ENCODE results near the gene PRR36. TPM values are rescaled to one million over a fixed set of nuclear protein-coding genes. Genes with fewer than 3 reads are reported as not detected.

Gene PRR36
- total RNA-seq, 1 donor from 2014 or later: 1.0 TPM

Other genes with a start within 250 kb of the PRR36 start
- 48.1 and 53.5 TPM in 2 replicates for gene XAB2, start 244.8 kb downstream of the PRR36 start, total RNA-seq
- gene PET100, start 244.6 kb downstream of the PRR36 start, total RNA-seq: 9.9 and 30.2 TPM in 2 replicates
- gene PCP2, start 240.7 kb downstream of the PRR36 start, total RNA-seq: 0.75 TPM in 1 of 2 replicates, not detected in the other
- gene STXBP2, start 237.3 kb downstream of the PRR36 start, total RNA-seq: 65.7 and 73.9 TPM in 2 replicates
- gene RETN, start 205.3 kb downstream of the PRR36 start, total RNA-seq: 1.7 TPM in 1 of 2 replicates, not detected in the other
- not detected in 2 replicates for gene MCEMP1, start 197.3 kb downstream of the PRR36 start, total RNA-seq
- gene TRAPPC5, start 193.6 kb downstream of the PRR36 start, total RNA-seq: 117 and 148 TPM in 2 replicates
- gene FCER2, start 172.3 kb downstream of the PRR36 start, total RNA-seq: not detected in 2 replicates
- not detected in 2 replicates for gene CLEC4G, start 142.3 kb downstream of the PRR36 start, total RNA-seq
- 0.04 and 0.07 TPM in 2 replicates for gene CD209, start 126.9 kb downstream of the PRR36 start, total RNA-seq
- gene CLEC4M, start 111.1 kb downstream of the PRR36 start, total RNA-seq: 0.27 TPM in 1 of 2 replicates, not detected in the other
- gene EVI5L, start 44.2 kb downstream of the PRR36 start, total RNA-seq: 9.9 and 16.4 TPM in 2 replicates
- gene LRRC8E, start 14.1 kb upstream of the PRR36 start, total RNA-seq: 11.6 and 15.1 TPM in 2 replicates
- gene MAP2K7, start 29.5 kb upstream of the PRR36 start, total RNA-seq: 15.0 and 19.7 TPM in 2 replicates
- gene TGFBR3L, start 40.4 kb upstream of the PRR36 start, total RNA-seq: 0.14 and 4.5 TPM in 2 replicates
- 32.0 and 33.3 TPM in 2 replicates for gene SNAPC2, start 45.9 kb upstream of the PRR36 start, total RNA-seq
- gene CTXN1, start 51.7 kb upstream of the PRR36 start, total RNA-seq: 15.7 and 16.1 TPM in 2 replicates
- gene TIMM44, start 69.3 kb upstream of the PRR36 start, total RNA-seq: 80.5 and 83.9 TPM in 2 replicates
- 62.3 and 65.9 TPM in 2 replicates for gene ELAVL1, start 131.3 kb upstream of the PRR36 start, total RNA-seq
- not detected in 2 replicates for gene CCL25, start 178.4 kb upstream of the PRR36 start, total RNA-seq